ENCODE data around the gene TIMM44.
A peak's percentile ranks its signal among the peaks of the same experiment; 100 is the strongest.

The TIMM44 gene

GRCh38 chr19:7943444-7944176, at the start of gene TIMM44:
Gene TIMM44 (minus strand): TSS chr19:7943666. CDS start chr19:7943651, 15 bp downstream.
- Histone ChIP-seq H3K9ac (ENCODE audit: low read length) (peak within 1 kb of the TSS; percentile 99), H3K27me3 (replicated peaks; ENCODE audit: control insufficient read depth, insufficient read depth, low read length) (no peaks in the 10 kb centered on the region), H3K4me1 (ENCODE audit: control insufficient read depth, insufficient read depth, low read length) (peaks cover 5% of the 10 kb centered on the region), H3K9me3 (ENCODE audit: control insufficient read depth, low read length) (no peaks in the 10 kb centered on the region), H3K4me3 (ENCODE audit: low read length) (peak within 1 kb of the TSS; percentile 90), H3K36me3 (ENCODE audit: control insufficient read depth, insufficient read depth, low read length, severe bottlenecking) (peaks cover 22% of the 10 kb centered on the region)
- DNase-seq (ENCODE audit: low read depth): peak; percentile 100

GRCh38 chr19:7992575-7992974, 49.1 kb upstream of the TIMM44 start:
- Histone ChIP-seq H3K4me3 (ENCODE audit: low read length) (no peak overlapping the region), H3K36me3 (ENCODE audit: control insufficient read depth, insufficient read depth, low read length, severe bottlenecking) (peaks cover 37% of the 10 kb centered on the region)
- no peak for DNase-seq (ENCODE audit: low read depth)

GRCh38 chr19:7989071-7989575, 45.7 kb upstream of the TIMM44 start:
- no peak for DNase-seq (ENCODE audit: low read depth)
- Histone ChIP-seq H3K4me1 (ENCODE audit: control insufficient read depth, insufficient read depth, low read length) (peaks cover 41% of the 10 kb centered on the region), H3K4me3 (ENCODE audit: low read length) (no peak overlapping the region), H3K27me3 (replicated peaks; ENCODE audit: control insufficient read depth, insufficient read depth, low read length) (no peaks in the 10 kb centered on the region), H3K36me3 (ENCODE audit: control insufficient read depth, insufficient read depth, low read length, severe bottlenecking) (peaks cover 44% of the 10 kb centered on the region), H3K9ac (ENCODE audit: low read length) (no peak overlapping the region), H3K9me3 (ENCODE audit: control insufficient read depth, low read length) (no peaks in the 10 kb centered on the region)

More at GRCh38 chr19:7992575-7992974, 49.1 kb upstream of the TIMM44 start:
- H3K9me3 ChIP-seq (ENCODE audit: control insufficient read depth, low read length): no peaks in the 10 kb centered on the region
- no peak overlapping the region for H3K9ac ChIP-seq (ENCODE audit: low read length)
- H3K4me1 ChIP-seq (ENCODE audit: control insufficient read depth, insufficient read depth, low read length): peaks cover 32% of the 10 kb centered on the region
- no peaks in the 10 kb centered on the region for H3K27me3 ChIP-seq (replicated peaks; ENCODE audit: control insufficient read depth, insufficient read depth, low read length)

GRCh38 chr19:7988307-7988706, 44.8 kb upstream of the TIMM44 start:
- DNase-seq (ENCODE audit: low read depth): no peak
- peaks cover 52% of the 10 kb centered on the region for H3K36me3 ChIP-seq (ENCODE audit: control insufficient read depth, insufficient read depth, low read length, severe bottlenecking)
- H3K4me1 ChIP-seq (ENCODE audit: control insufficient read depth, insufficient read depth, low read length): peaks cover 33% of the 10 kb centered on the region
- H3K9ac ChIP-seq (ENCODE audit: low read length): no peak overlapping the region
- no peaks in the 10 kb centered on the region for H3K27me3 ChIP-seq (replicated peaks; ENCODE audit: control insufficient read depth, insufficient read depth, low read length)
- no peak overlapping the region for H3K4me3 ChIP-seq (ENCODE audit: low read length)
- no peaks in the 10 kb centered on the region for H3K9me3 ChIP-seq (ENCODE audit: control insufficient read depth, low read length)

- Histone ChIP-seq H3K27me3 (replicated peaks; ENCODE audit: control insufficient read depth, insufficient read depth, low read length) (no peaks in the 10 kb centered on the region), H3K9ac (ENCODE audit: low read length) (no peak overlapping the region), H3K36me3 (ENCODE audit: control insufficient read depth, insufficient read depth, low read length, severe bottlenecking) (peaks cover 57% of the 10 kb centered on the region), H3K4me1 (ENCODE audit: control insufficient read depth, insufficient read depth, low read length) (peaks cover 23% of the 10 kb centered on the region), H3K9me3 (ENCODE audit: control insufficient read depth, low read length) (no peaks in the 10 kb centered on the region), H3K4me3 (ENCODE audit: low read length) (no peak overlapping the region)
- no peak for DNase-seq (ENCODE audit: low read depth)
Observed at GRCh38 chr19:7987114-7987768, 43.8 kb upstream of the TIMM44 start.

- H3K4me1 ChIP-seq (ENCODE audit: control insufficient read depth, insufficient read depth, low read length): peaks cover 23% of the 10 kb centered on the region
- H3K9me3 ChIP-seq (ENCODE audit: control insufficient read depth, low read length): no peaks in the 10 kb centered on the region
- H3K36me3 ChIP-seq (ENCODE audit: control insufficient read depth, insufficient read depth, low read length, severe bottlenecking): peaks cover 60% of the 10 kb centered on the region
- DNase-seq (ENCODE audit: low read depth): peak; percentile 81
- no peak overlapping the region for H3K4me3 ChIP-seq (ENCODE audit: low read length)
- H3K9ac ChIP-seq (ENCODE audit: low read length): peak overlapping the region; percentile 41
- H3K27me3 ChIP-seq (replicated peaks; ENCODE audit: control insufficient read depth, insufficient read depth, low read length): no peaks in the 10 kb centered on the region
Observed at GRCh38 chr19:7986321-7987113, 43.1 kb upstream of the TIMM44 start.

GRCh38 chr19:7985481-7985911, 42.0 kb upstream of the TIMM44 start:
- DNase-seq (ENCODE audit: low read depth): no peak
- no peak overlapping the region for H3K9ac ChIP-seq (ENCODE audit: low read length)
- H3K4me1 ChIP-seq (ENCODE audit: control insufficient read depth, insufficient read depth, low read length): peaks cover 23% of the 10 kb centered on the region
- H3K27me3 ChIP-seq (replicated peaks; ENCODE audit: control insufficient read depth, insufficient read depth, low read length): no peaks in the 10 kb centered on the region
- no peak overlapping the region for H3K4me3 ChIP-seq (ENCODE audit: low read length)
- H3K36me3 ChIP-seq (ENCODE audit: control insufficient read depth, insufficient read depth, low read length, severe bottlenecking): peaks cover 57% of the 10 kb centered on the region
- no peaks in the 10 kb centered on the region for H3K9me3 ChIP-seq (ENCODE audit: control insufficient read depth, low read length)

GRCh38 chr19:7983995-7984837, 40.8 kb upstream of the TIMM44 start:
- no peak for DNase-seq (ENCODE audit: low read depth)
- no peaks in the 10 kb centered on the region for H3K27me3 ChIP-seq (replicated peaks; ENCODE audit: control insufficient read depth, insufficient read depth, low read length)
- no peaks in the 10 kb centered on the region for H3K9me3 ChIP-seq (ENCODE audit: control insufficient read depth, low read length)
- peaks cover 57% of the 10 kb centered on the region for H3K36me3 ChIP-seq (ENCODE audit: control insufficient read depth, insufficient read depth, low read length, severe bottlenecking)
- peaks cover 23% of the 10 kb centered on the region for H3K4me1 ChIP-seq (ENCODE audit: control insufficient read depth, insufficient read depth, low read length)
- no peak overlapping the region for H3K4me3 ChIP-seq (ENCODE audit: low read length)
- H3K9ac ChIP-seq (ENCODE audit: low read length): no peak overlapping the region

- peaks cover 22% of the 10 kb centered on the region for H3K4me1 ChIP-seq (ENCODE audit: control insufficient read depth, insufficient read depth, low read length)
- H3K9me3 ChIP-seq (ENCODE audit: control insufficient read depth, low read length): no peaks in the 10 kb centered on the region
- no peak for DNase-seq (ENCODE audit: low read depth)
- no peak overlapping the region for H3K9ac ChIP-seq (ENCODE audit: low read length)
- no peak overlapping the region for H3K4me3 ChIP-seq (ENCODE audit: low read length)
- no peaks in the 10 kb centered on the region for H3K27me3 ChIP-seq (replicated peaks; ENCODE audit: control insufficient read depth, insufficient read depth, low read length)
- peaks cover 56% of the 10 kb centered on the region for H3K36me3 ChIP-seq (ENCODE audit: control insufficient read depth, insufficient read depth, low read length, severe bottlenecking)
Observed at GRCh38 chr19:7983286-7983950, 40.0 kb upstream of the TIMM44 start.

GRCh38 chr19:7982651-7983099, 39.2 kb upstream of the TIMM44 start:
- Histone ChIP-seq H3K9ac (ENCODE audit: low read length) (no peak overlapping the region), H3K4me1 (ENCODE audit: control insufficient read depth, insufficient read depth, low read length) (peaks cover 14% of the 10 kb centered on the region), H3K36me3 (ENCODE audit: control insufficient read depth, insufficient read depth, low read length, severe bottlenecking) (peaks cover 56% of the 10 kb centered on the region)

More at GRCh38 chr19:7982651-7983099, 39.2 kb upstream of the TIMM44 start:
- Histone ChIP-seq H3K27me3 (replicated peaks; ENCODE audit: control insufficient read depth, insufficient read depth, low read length) (no peaks in the 10 kb centered on the region), H3K4me3 (ENCODE audit: low read length) (no peak overlapping the region), H3K9me3 (ENCODE audit: control insufficient read depth, low read length) (no peaks in the 10 kb centered on the region)
- no peak for DNase-seq (ENCODE audit: low read depth)
